ENCODE results near the gene LGALS16.

The LGALS16 gene

DNA sequence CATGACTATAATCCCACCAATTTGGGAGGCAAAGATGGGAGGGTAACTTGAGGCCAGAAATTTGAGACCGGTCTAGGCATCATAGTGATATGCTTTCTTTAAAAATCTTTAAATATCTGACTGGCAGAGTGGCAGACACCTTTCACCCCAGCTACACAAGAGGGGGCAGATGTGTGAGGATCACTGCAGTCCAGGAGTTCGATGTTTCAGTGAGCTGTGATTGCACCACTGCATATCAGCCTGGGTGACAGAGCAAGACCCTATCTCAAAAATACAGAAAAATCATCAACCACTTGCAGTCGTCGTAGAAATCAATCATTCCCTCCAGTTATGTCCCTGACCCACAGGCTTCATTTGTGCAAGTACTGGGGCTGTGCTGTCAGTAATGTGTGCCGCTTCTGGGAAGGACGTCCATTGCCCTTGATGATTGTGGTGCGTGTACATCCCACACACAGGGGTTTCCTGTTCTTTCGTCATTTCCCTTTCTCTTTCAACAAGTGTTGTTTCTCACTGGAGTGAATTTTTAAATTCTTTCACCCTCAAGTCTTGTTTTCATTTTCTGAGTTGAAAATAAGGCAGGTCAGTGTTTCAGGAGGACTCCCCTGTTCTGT lies 50.0 kb downstream of the LGALS16 start:
- TF ChIP-seq, protein P1, sequence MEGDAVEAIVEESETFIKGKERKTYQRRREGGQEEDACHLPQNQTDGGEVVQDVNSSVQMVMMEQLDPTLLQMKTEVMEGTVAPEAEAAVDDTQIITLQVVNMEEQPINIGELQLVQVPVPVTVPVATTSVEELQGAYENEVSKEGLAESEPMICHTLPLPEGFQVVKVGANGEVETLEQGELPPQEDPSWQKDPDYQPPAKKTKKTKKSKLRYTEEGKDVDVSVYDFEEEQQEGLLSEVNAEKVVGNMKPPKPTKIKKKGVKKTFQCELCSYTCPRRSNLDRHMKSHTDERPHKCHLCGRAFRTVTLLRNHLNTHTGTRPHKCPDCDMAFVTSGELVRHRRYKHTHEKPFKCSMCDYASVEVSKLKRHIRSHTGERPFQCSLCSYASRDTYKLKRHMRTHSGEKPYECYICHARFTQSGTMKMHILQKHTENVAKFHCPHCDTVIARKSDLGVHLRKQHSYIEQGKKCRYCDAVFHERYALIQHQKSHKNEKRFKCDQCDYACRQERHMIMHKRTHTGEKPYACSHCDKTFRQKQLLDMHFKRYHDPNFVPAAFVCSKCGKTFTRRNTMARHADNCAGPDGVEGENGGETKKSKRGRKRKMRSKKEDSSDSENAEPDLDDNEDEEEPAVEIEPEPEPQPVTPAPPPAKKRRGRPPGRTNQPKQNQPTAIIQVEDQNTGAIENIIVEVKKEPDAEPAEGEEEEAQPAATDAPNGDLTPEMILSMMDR (IDR thresholded peaks at IDR 0.05; ENCODE audit: low read depth, low read length): no peak
- no peak overlapping the region for H3K4me3 ChIP-seq (ENCODE audit: low read depth, low read length)

DNA sequence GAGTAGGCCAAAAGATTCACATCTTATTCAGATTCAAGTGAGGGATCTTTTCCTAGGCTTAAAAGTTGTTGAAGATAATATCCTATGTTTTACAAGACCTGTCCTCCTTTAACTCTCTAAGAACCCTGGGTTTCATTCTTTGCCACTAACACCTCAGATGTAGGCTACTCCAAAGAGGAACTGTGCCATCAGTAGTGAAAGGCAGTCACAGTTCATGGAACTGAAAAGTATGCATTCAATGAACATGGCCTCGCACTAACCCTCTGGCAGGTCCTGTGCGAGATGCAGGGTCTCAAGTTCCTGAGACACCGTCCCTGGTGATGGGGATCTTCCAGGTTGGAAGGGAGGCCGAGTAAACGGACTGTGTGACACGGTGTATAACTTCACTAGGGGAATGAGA lies 52.9 kb downstream of the LGALS16 start:
- no peak overlapping the region for H3K4me3 ChIP-seq (ENCODE audit: low read depth, low read length)
- TF ChIP-seq, protein P1 (IDR thresholded peaks at IDR 0.05; ENCODE audit: low read depth, low read length): no peak

DNA sequence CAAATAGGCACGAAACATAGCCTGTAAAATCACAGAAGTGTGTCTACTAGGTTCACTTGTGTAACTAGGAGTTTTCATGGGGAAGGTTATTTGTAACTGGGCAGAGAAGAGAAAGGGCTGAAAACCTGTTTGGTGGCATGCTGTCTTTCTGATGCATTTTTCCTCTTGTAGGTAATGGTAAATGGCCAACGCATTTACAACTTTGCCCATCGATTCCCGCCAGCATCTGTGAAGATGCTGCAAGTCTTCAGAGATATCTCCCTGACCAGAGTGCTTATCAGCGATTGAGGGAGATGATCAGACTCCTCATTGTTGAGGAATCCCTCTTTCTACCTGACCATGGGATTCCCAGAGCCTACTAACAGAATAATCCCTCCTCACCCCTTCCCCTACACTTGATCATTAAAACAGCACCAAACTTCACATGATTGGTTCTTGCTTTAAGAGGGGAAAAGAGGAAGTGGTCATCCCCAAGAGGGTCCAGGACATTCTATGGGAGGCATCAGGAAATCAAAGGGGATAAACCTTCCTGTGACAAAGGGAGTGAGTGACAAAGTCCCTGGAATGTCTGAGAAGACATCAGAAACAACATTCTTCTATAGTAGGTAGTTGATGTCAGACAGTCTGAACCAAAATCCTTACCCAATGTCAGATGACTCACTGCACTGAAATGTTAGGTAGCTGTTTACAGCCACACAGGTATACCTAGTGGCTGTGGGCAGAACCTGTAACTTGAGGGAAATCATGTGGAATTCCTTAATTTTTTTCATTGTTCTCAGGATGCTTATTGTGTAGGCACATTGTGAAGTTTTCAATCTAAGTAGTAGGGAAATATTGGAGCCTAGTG lies 53.5 kb downstream of the LGALS16 start:
- TF ChIP-seq, protein P1 (IDR thresholded peaks at IDR 0.05; ENCODE audit: low read depth, low read length): no peak
- H3K4me3 ChIP-seq (ENCODE audit: low read depth, low read length): no peak overlapping the region
